Activated T-cell treated with anti-CD3 and anti-CD28 coated beads for 24 hours (primary cell): Measurements from ENCODE around the gene GPC3.

Experiments used
- DNase-seq: peaks from one replicate; pipeline ENCODE4 v3.0.0-alpha.2; 2020; ENCODE audit warnings: low read depth

Gene GPC3

DNA sequence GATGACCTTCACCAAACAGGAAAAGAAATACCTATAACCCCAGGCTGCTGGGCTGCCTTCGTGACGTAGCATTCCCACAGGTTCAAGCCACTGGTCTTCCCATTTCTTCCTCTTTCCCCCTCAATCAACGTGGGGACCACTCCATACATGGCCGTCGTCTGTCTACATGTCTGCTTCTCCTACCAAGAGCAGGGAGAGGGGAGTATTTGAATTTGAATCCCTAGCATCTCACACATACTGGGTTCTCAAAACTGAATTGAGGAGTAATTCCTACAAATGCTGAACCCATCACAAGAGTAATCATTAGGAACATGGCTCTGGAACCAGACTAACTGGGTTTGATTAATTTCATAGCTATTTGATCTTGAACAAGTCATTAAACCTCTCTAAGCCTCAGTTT is 17.3 kb downstream of the GPC3 start:
- DNase-seq: no peak

DNA sequence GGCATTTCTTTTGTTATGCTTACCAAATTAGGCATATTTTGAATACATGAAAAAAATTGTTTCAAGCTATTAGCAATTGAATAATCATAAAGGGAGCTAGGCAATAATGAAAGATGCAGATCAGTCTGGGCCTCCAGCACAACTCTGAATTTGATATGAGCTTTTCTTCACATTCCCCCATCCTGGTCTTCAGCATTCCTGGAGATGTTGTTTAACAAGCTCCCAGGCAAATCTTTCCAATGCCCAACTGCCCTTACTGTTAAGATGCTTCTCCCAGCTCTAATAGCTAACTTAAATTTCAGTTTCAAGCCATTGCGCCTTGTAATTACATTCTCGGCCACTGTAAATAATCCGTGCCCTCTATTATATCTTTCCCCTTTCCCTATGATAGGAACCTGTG is 19.2 kb downstream of the GPC3 start:
- DNase-seq: no peak

- DNase-seq: no peak
Measured at GRCh38 chrX:133965321-133965720, 20.1 kb downstream of the GPC3 start.

DNA sequence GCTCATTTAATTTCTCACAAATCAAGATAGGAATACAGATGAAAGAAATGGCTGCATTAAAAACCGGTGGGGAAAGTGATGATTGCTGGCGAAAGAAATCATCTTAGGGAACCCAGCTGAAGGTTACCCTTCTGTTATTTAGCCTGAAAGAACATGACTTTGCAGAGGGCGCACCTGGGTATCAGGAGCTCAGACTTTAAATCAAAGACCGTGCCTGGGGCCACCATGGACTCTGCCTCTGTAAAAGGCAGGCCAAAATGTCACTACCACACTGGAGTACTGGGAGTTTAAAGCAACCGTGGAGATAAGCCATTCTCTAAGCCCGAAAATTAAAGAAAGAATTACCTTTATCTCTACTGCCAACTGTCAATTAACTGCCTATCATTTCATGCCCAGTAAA is 24.3 kb downstream of the GPC3 start:
- DNase-seq: no peak

DNA sequence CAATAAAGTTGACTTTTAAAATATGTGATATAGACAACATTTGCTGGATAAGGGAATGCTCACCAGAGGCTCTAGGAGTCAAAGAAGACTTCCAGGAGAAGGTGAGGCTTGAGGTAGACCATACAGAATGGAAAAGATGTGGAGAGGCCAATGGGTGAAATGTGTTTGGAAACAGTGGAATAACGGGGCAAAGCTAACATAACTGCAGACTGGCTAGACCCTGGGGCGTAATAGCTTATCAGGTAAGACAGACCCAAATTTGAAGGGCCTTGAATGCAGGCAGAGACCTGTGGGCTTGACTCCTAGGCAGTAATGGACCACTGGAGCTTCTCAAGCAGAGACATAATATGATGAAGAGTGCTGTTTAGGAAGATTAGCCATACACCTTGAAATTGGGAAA is 25.4 kb downstream of the GPC3 start:
- DNase-seq: no peak

- DNase-seq: no peak
Measured at GRCh38 chrX:133958997-133959688, 26.3 kb downstream of the GPC3 start.

DNA sequence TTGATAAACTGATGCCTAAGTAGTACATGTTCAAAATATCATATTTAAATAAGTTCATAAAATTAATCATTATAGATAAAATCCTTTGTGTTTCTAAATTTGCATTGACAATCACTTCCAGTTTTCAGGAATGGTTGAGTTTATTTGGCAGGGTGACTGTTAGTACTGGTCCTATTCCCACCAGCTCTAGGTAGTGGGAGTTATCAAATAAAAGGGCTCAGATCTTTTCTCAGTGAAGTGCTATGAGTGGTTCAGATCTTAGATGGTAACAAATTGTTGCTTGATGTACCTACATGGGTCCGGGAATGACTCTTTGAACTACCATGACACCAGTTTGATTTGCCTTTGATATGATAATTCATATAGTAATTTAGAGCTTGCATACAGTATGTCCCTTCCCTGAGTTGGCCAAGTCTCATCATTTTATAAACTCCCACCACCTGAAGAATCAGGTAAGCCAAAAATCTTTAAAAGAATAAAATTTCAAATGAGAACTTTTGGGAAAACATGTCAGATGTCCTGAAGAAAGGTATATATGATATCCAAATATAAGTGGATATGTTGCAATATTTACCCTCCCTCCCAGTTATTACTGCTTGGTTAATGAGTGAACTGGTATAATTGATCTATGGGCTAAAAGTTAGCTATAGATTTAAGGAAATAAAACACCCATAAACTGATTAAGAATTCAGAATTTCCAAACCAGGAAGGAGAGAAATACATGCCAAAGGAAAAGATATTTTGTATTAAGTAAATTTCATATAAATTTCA is 28.6 kb downstream of the GPC3 start:
- no peak for DNase-seq

DNA sequence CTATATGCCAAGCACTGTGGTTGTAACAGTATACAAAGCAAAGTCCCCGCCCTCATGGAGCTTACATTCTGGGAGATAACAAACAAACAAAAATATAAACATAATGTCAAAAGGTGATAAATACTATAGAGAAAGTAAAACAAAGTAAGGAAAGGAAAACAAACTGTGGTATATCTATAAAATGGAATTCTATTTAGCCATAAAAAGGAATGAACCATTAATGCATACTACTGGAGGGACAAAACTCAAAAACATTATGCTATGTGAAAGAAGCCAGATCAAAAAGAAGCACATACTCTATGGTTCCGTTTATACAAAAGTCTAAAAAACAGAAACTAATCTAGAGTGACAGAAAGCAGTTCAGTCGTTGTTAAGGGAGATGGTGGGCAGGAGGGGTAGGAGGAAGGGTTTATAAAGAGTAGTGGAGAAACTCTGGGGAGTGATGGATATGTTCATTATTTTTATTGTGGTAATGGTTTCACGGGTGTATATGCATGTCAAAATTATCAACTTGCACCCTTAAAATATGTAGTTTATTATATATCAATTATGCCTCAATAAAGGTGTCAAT is 31.5 kb downstream of the GPC3 start:
- DNase-seq: no peak

GRCh38 chrX:133953078-133953477 is 32.3 kb downstream of the GPC3 start:
- no peak for DNase-seq

DNA sequence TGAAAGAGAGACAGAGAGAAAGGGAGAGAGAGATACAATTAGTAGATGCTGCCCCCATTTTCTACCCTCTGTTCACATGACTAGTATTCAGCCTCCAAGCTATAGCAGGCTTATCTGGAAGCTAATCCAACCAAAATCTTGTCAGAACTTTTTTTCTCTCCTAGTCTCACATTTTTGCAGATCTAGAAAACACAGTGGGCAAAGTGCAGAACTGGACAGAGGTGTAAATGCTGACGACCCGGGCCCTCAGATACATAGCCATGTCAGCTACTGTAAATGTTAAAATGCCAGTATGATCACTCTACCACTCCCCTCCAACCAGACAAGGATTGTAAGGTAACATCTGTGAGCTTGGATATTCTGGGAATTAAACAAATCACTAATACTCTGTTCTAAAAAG is 34.3 kb downstream of the GPC3 start:
- DNase-seq: no peak

- no peak for DNase-seq
Measured at GRCh38 chrX:133950214-133950613, 35.2 kb downstream of the GPC3 start.

GRCh38 chrX:133948895-133949294 is 36.5 kb downstream of the GPC3 start:
- no peak for DNase-seq

- DNase-seq: no peak
Measured at GRCh38 chrX:133947996-133948395, 37.4 kb downstream of the GPC3 start.

DNA sequence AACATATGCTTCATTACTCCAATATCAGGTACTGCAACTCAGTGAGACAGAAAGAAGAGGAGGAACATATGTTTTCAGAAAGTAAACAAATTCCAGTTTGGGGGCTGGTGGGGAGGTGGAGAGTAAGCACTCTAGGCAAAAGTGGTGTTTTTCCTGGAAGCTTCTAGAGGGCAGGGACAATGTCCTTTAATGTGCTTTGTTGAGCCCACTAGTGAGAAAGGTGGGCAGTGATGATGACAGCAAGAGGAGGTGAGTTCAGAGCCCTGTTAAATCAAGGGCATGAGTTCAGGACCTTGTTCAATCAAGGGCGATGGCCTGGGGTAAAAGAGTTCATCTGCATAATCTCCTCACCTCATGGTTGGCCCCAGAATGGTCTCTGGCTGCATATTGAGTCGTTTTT is 38.4 kb downstream of the GPC3 start:
- DNase-seq: no peak

DNA sequence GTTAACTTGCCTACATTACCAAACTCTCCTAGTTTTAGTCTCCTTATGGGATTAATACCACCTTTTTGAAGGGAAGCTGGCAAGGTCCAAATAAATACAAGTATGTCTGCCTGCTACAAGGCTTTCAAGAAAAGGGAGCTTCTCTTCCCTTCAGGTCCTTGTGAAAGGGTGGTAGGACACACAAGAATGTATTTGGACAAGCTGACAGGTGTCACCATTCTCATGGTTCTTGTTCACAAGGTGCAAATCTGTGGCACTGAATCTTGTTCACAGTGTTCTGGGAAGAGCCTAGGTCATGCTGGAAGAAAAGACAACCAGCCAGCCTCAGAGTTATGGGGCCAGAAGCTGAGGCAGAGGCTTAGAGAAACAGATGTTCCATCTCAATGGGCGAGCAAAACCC is 41.9 kb downstream of the GPC3 start:
- DNase-seq: no peak

GRCh38 chrX:133939655-133940302 is 45.6 kb downstream of the GPC3 start:
- DNase-seq: no peak

GRCh38 chrX:133938530-133938929 is 46.9 kb downstream of the GPC3 start:
- no peak for DNase-seq

- DNase-seq: no peak
Measured at GRCh38 chrX:133937022-133937421, 48.4 kb downstream of the GPC3 start.

- DNase-seq: no peak
Measured at GRCh38 chrX:133935076-133935475, 50.3 kb downstream of the GPC3 start.

DNA sequence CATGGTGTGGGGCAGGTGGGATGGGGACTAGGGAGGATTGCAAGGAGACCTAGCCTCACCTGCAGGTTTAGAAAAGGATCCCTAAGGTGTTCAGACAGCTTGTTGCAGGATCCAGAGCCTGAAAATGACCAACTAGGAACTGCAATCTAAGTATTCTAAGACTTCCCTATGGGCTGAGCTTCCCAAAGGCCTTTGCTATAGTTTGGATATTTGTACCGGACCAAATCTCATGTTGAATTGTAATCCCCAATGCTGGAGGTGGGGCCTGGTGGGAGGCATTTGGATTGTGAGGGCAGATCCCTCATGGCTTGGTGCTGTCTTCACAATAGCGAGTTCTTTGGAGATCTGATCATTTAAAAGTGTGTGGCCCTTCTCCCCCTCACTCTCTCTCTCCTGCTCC is 52.1 kb downstream of the GPC3 start:
- no peak for DNase-seq

DNA sequence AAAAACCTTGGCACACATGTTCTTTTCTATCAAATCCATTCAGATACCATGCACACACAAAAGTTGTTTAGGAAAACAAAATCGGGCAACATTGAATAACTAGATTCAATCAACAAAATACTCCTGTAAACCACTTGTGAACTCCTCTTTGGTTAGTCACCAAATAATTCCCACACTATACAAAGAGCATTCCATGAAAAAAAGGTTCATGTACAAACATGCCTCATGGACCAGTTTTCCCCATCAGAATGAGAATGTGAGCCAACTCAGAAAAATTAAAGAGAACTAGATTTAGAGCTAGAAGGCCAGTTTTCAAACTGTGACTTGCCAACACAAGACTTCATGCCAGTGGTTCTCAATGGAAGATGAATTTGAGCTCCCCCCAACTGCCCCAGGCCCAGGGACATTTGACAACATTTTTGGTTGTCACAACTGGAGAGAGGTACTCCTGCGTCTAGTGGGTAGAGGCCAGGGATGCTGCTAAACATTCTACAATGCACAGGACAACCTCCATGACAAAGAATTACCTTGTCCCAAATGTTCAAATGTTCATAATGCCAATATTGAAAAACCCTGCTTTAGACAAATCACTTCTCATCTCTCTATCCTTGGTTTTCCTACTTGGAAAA is 55.4 kb downstream of the GPC3 start:
- no peak for DNase-seq

GRCh38 chrX:133928365-133928764 is 57.0 kb downstream of the GPC3 start:
- DNase-seq: no peak

DNA sequence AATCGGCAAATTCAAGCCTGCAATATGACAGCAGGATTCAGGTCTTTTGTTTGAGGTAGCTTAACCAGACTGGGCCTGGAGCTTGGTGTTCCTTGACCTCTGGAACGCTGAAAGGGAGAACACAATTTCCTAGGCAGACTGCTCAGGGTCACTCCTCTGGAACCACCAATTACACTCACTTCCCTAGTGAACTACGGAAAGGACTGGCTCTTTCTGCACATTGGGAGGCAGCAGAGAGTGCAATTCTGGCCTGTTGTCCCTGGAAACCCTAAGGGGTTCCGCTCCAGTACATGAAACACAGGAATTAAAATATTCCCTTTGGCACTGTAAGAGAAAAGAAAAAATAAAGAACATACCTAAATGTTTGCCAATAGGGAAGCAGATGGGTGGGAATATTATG is 58.6 kb downstream of the GPC3 start:
- no peak for DNase-seq
